OCI-LY7 (cell line): ENCODE results near the gene NUFIP2.

Source experiments
- CTCF ChIP-seq: fragments of 200-600 bp; sonication (generic); conservative IDR thresholded peaks from 2 replicates; pipeline ENCODE4 v1.5.1; 2014; ENCODE audit warnings: mild to moderate bottlenecking, antibody characterized with exemption, low read length, moderate library complexity, mixed read lengths
- EZH2phosphoT487 ChIP-seq: fragments of 200-600 bp; sonication (generic); IDR thresholded peaks from 2 replicates; pipeline ENCODE4 v1.6.1; 2018; ENCODE audit warnings: low read depth, borderline replicate concordance, mild to moderate bottlenecking, mixed run types, antibody characterized with exemption, low read length, moderate library complexity, mixed read lengths

GRCh38 chr17:29212094-29212631 lies 81.8 kb downstream of the NUFIP2 start:
- TF ChIP-seq CTCF (no peak), EZH2phosphoT487 (no peak)
